RWPE2 (cell line): ENCODE measurements around the gene THAP3.
"Not testable (repeated sequence)": the region's sequence is repeated elsewhere in the genome, so short reads cannot be mapped to it uniquely, and the experiment has no call there.

Experiments
- ATAC-seq: fragments of 200-7000 bp; cut with Tn5 transposase; 3 replicates; pipeline ENCODE4 v1.9.1; 2021; ENCODE audit warnings: low read depth
- DNase-seq: peaks from one replicate; pipeline ENCODE4 v3.0.0-alpha.2; 2020; ENCODE audit warnings: low spot score
- H3K27ac ChIP-seq: fragments of 450-650 bp; 2 replicates; pipeline ENCODE4 v1.5.1; 2017; ENCODE audit warnings: mild to moderate bottlenecking; ENCODE audit not compliant: poor library complexity, severe bottlenecking
- H3K27me3 ChIP-seq: fragments of 250-450 bp; sonication (Bioruptor Pico); 2 replicates; pipeline ENCODE4 v1.5.1; 2021; ENCODE audit warnings: mild to moderate bottlenecking, moderate library complexity; ENCODE audit not compliant: insufficient read depth, poor library complexity, severe bottlenecking
- H3K36me3 ChIP-seq: fragments of 250-450 bp; sonication (Bioruptor Pico); 2 replicates; pipeline ENCODE4 v1.5.1; 2020; ENCODE audit warnings: low read depth, mild to moderate bottlenecking, moderate library complexity
- H3K4me1 ChIP-seq: fragments of 250-450 bp; sonication (Bioruptor Pico); 2 replicates; pipeline ENCODE4 v1.5.1; 2021; ENCODE audit warnings: mild to moderate bottlenecking, moderate library complexity; ENCODE audit not compliant: insufficient read depth, poor library complexity, severe bottlenecking
- H3K4me3 ChIP-seq: fragments of 250-450 bp; sonication (Bioruptor Pico); 2 replicates; pipeline ENCODE4 v1.5.1; 2021; ENCODE audit warnings: mild to moderate bottlenecking, moderate library complexity; ENCODE audit not compliant: severe bottlenecking
- H3K9me3 ChIP-seq: fragments of 250-450 bp; sonication (Bioruptor Pico); 2 replicates; pipeline ENCODE4 v1.5.1; 2021; ENCODE audit warnings: mild to moderate bottlenecking, moderate library complexity; ENCODE audit not compliant: severe bottlenecking
- TF ChIP-seq, protein P1 (sequence below): fragments of 450-650 bp; IDR thresholded peaks from one replicate; pipeline ENCODE4 v1.5.1; 2017; ENCODE audit warnings: mild to moderate bottlenecking, moderate library complexity; ENCODE audit not compliant: poor library complexity, severe bottlenecking

THAP3 gene

DNA sequence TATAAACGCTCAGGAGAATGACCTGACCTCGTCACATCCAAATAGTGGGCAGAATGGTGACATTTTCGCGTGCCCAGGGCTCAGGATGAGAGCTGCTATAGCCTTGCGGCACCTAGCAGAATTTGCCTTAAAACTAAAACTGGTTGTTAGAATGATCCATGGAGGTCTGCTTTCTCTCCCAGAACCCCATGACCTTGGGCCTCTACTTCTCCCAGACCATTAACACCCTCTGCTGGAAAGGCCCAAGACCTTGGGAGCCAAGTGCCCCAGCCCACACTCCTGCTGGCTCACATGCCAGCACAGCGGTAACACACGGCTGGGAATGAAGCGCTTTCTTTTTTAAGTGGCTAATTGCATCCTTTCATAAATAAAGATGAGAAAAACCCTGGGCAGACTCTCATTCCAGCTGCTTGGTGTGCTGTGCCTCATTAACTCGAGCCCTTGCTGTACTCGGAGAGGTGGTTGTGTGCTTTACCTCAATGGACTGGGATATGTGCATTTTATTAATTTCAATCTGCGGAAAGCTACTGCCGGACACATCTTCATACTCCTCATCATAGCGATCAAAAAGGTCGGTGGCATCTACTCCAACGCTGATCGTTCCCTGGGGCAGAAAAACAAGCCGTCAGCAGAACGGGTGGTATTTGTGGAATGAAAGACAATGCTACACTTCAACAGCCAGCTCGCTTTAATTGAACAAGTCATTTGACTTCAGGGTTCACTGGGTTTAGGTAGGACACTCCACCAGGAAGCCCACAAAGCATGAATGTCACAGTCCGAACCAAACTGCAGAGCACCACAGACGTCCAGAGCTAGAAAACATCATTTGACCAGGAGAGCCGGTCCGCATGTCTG lies 29.0 kb downstream of the THAP3 start:
- peaks cover 46% of the 10 kb centered on the region for H3K36me3 ChIP-seq
- H3K4me3 ChIP-seq = no peak overlapping the region
- no peaks in the 10 kb centered on the region for H3K9me3 ChIP-seq
- no peak for ATAC-seq
- H3K27ac ChIP-seq = no peak overlapping the region
- H3K27me3 ChIP-seq = no peaks in the 10 kb centered on the region
- TF ChIP-seq, protein P1, sequence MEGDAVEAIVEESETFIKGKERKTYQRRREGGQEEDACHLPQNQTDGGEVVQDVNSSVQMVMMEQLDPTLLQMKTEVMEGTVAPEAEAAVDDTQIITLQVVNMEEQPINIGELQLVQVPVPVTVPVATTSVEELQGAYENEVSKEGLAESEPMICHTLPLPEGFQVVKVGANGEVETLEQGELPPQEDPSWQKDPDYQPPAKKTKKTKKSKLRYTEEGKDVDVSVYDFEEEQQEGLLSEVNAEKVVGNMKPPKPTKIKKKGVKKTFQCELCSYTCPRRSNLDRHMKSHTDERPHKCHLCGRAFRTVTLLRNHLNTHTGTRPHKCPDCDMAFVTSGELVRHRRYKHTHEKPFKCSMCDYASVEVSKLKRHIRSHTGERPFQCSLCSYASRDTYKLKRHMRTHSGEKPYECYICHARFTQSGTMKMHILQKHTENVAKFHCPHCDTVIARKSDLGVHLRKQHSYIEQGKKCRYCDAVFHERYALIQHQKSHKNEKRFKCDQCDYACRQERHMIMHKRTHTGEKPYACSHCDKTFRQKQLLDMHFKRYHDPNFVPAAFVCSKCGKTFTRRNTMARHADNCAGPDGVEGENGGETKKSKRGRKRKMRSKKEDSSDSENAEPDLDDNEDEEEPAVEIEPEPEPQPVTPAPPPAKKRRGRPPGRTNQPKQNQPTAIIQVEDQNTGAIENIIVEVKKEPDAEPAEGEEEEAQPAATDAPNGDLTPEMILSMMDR = no peak
- no peak for DNase-seq
- no peaks in the 10 kb centered on the region for H3K4me1 ChIP-seq

DNA sequence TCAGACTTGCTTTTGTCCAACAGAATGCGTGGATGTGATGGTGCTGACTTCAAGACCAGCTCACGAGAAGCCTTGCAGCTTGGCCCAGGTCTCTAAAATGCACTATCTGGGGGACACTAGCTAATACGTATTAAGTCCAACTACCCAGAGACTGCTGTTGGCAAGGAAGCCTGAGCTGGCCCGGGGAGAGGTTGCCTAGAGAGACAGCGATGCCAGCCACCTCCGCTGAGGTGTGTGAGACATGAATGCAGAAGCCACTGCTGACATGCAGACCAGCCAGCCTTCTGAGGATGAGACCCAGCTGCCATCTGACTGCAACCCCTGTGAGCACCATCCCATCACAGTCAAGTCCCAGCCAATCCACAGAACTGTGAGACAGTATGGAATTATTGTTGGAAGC lies 32.5 kb downstream of the THAP3 start:
- no peak for DNase-seq
- Histone ChIP-seq H3K27me3 (no peaks in the 10 kb centered on the region), H3K4me3 (no peak overlapping the region), H3K4me1 (no peaks in the 10 kb centered on the region), H3K27ac (no peak overlapping the region), H3K36me3 (peaks cover 36% of the 10 kb centered on the region), H3K9me3 (no peaks in the 10 kb centered on the region)
- TF ChIP-seq, protein P1 = no peak
- ATAC-seq = no peak

DNA sequence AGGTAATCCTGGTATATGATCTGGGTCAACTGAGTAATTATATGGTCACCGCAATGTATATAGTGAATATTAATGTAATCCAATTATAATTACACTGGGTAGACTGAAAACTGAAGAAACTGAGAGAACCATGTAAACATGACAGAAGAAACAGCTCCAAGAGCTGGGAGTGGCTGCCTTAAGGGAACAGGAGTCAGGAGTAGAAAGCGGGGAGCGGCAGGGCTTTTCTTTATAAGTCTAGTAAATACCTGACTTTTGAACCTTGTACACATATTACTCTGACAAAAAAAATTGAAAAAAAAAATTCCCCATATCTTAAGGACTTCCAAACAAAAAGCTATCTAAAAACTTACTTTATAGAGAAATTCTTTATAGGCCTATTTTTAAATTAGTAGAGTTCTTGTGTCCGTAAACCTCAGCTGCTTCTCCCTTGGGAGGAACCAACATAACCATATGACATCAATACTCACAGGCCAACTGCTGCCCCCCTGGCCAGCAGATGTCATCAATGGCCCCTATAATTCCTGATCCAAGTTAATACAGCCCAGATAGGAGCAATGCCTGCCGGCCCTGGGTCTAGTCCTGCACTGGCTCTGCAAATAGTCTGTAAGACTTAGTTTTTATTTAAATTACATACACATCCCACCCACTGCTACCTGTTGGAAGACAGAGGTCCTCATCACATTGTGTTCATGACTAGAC lies 33.8 kb downstream of the THAP3 start:
- Histone ChIP-seq H3K27me3 (no peaks in the 10 kb centered on the region), H3K4me1 (no peaks in the 10 kb centered on the region), H3K36me3 (peaks cover 23% of the 10 kb centered on the region), H3K27ac (no peak overlapping the region), H3K9me3 (no peaks in the 10 kb centered on the region), H3K4me3 (no peak overlapping the region)
- ATAC-seq = no peak
- no peak for DNase-seq
- TF ChIP-seq, protein P1 = no peak

DNA sequence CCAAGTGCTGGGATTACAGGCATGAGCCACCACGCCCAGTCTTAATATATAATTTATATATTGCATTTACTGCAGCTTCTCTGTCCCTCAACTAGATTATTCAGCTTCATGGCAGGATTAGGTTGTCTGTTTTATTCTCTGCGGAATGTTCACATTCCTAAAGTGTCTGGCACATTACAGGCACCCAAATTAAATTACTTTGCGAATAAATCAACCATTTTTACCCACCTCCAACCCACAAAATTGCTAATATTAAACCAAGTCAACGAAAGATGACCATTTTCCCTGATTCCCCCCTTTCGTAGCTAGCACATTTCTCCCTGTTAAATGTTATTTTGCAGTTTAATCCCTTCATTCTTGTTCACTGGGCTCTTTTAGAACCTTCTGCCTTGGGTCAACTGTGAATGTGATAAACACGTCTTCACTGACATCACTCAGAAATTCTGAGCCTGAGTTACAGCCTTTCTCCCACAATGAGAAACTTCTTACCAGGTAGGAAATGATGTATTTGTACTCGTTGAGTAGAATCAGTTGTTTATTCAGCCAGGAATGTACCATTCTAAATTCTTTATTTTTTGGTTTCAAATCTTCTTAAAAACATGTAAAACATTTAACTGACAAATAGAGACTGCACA lies 35.9 kb downstream of the THAP3 start:
- TF ChIP-seq, protein P1 = no peak
- ATAC-seq = no peak

DNA sequence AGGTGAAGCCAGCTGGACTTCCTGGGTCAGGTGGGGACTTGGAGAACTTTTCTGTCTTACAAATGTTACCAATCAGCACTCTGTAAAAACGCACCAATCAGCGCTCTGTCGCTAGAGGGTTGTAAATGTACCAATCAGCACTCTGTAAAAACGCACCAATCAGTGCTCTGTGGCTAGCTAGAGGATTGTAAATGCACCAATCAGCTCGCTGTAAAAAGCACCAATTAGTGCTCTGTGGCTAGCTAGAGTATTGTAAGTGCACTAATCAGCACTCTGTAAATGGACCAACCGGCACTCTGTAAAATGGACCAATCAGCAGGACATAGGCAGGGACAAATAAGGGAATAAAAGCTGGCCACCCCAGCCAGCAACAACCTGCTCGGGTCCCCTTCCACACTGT lies 37.8 kb downstream of the THAP3 start:
- DNase-seq, H3K27me3 ChIP-seq, ATAC-seq, H3K4me1 ChIP-seq, H3K4me3 ChIP-seq, H3K27ac ChIP-seq, H3K9me3 ChIP-seq: not testable (repeated sequence)
- H3K36me3 ChIP-seq = peaks cover 30% of the 10 kb centered on the region

More for the DNA sequence above, 35.9 kb downstream of the THAP3 start:
- Histone ChIP-seq H3K27ac (no peak overlapping the region), H3K9me3 (no peaks in the 10 kb centered on the region), H3K27me3 (no peaks in the 10 kb centered on the region), H3K4me1 (no peaks in the 10 kb centered on the region), H3K36me3 (peaks cover 12% of the 10 kb centered on the region), H3K4me3 (no peak overlapping the region)
- no peak for DNase-seq
